Neural cell (in vitro differentiated cells): Measurements from ENCODE around the gene ACTN2.

Experiments
- CTCF ChIP-seq: fragments of 450-650 bp; IDR thresholded peaks from 2 replicates; pipeline ENCODE4 v1.5.1; 2014; ENCODE audit warnings: antibody characterized with exemption, mild to moderate bottlenecking, moderate library complexity; ENCODE audit not compliant: poor library complexity, severe bottlenecking
- EP300 ChIP-seq: fragments of 450-650 bp; conservative IDR thresholded peaks from 2 replicates; pipeline ENCODE4 v1.6.1; 2014; ENCODE audit warnings: antibody characterized with exemption, mild to moderate bottlenecking, moderate library complexity; ENCODE audit not compliant: poor library complexity, severe bottlenecking
- EZH2 ChIP-seq: fragments of 200-600, 300-800 bp; shearing (Covaris generic), sonication (generic); IDR thresholded peaks from 2 replicates; pipeline ENCODE4 v1.6.1; 2014; ENCODE audit warnings: antibody characterized with exemption, low read length, borderline replicate concordance, mild to moderate bottlenecking; ENCODE audit not compliant: insufficient read depth, poor library complexity, severe bottlenecking
- MXI1 ChIP-seq: fragments of 450-650 bp; conservative IDR thresholded peaks from 2 replicates; pipeline ENCODE4 v1.6.1; 2014; ENCODE audit warnings: antibody characterized with exemption, mild to moderate bottlenecking; ENCODE audit not compliant: poor library complexity, severe bottlenecking
- POLR2AphosphoS5 ChIP-seq: IDR thresholded peaks from 2 replicates; pipeline ENCODE4 v1.6.1; 2012
- RAD21 ChIP-seq: fragments of 450-650 bp; conservative IDR thresholded peaks from 2 replicates; pipeline ENCODE4 v1.6.1; 2014; ENCODE audit warnings: antibody characterized with exemption, mild to moderate bottlenecking, moderate library complexity
- REST ChIP-seq: IDR thresholded peaks from 2 replicates; pipeline ENCODE4 v1.6.1; 2012; ENCODE audit warnings: borderline replicate concordance
- SMC3 ChIP-seq: fragments of 450-650 bp; conservative IDR thresholded peaks from 2 replicates; pipeline ENCODE4 v1.6.1; 2014; ENCODE audit warnings: antibody characterized with exemption, mild to moderate bottlenecking, moderate library complexity; ENCODE audit not compliant: poor library complexity
- TAF1 ChIP-seq: IDR thresholded peaks from 2 replicates; pipeline ENCODE4 v1.6.1; 2012; ENCODE audit warnings: low read depth

GRCh38 chr1:236746785-236747184, 60.5 kb downstream of the ACTN2 start:
- TF ChIP-seq RAD21 (no peak), POLR2AphosphoS5 (no peak), CTCF (no peak), REST (no peak), EZH2 (no peak), EP300 (no peak), TAF1 (no peak), MXI1 (no peak), SMC3 (no peak)
